Activated CD4-positive, alpha-beta T cell treated with anti-CD3 and anti-CD28 coated beads, Interleukin-2, amount 50 U/mL, for 4 hours (primary cell): ENCODE data around the gene HDGF.

Experiments
- DNase-seq, 2 experiments: peaks; one replicate each; pipeline ENCODE4 v3.0.0-alpha.2; 2020

The HDGF gene

GRCh38 chr1:156692925-156693847 is 58.3 kb downstream of the HDGF start:
- DNase-seq, result no peak

GRCh38 chr1:156692441-156692924 is 59.0 kb downstream of the HDGF start:
- DNase-seq, result no peak
